HEK293T (cell line): ENCODE data around the gene LUZP2.

ENCODE experiments used
- ARNT ChIP-seq: fragments of 450-650 bp; IDR thresholded peaks from 2 replicates; pipeline ENCODE4 v1.6.1; 2017; ENCODE audit warnings: mild to moderate bottlenecking
- FOXM1 ChIP-seq: fragments of 450-650 bp; IDR thresholded peaks from 2 replicates; pipeline ENCODE4 v1.6.1; 2017; ENCODE audit warnings: mild to moderate bottlenecking, borderline replicate concordance
- SP1 ChIP-seq: fragments of 450-650 bp; IDR thresholded peaks from 2 replicates; pipeline ENCODE4 v1.6.1; 2017
- ZNF384 ChIP-seq: fragments of 450-650 bp; IDR thresholded peaks from 2 replicates; pipeline ENCODE4 v1.6.1; 2016

- TF ChIP-seq SP1 (no peak), FOXM1 (no peak), ARNT (no peak), ZNF384 (no peak)
These were observed 226.4 kb downstream of the LUZP2 start for GRCh38 chr11:24723231-24723630.
